ENCODE measurements around the gene OSR1. TPM values are rescaled to one million over a fixed set of nuclear protein-coding genes. Genes with fewer than 3 reads are reported as not detected.

OSR1 gene
- total RNA-seq, 2 donors from 2014 or later, result 12.5 to 55.7 TPM

DNA sequence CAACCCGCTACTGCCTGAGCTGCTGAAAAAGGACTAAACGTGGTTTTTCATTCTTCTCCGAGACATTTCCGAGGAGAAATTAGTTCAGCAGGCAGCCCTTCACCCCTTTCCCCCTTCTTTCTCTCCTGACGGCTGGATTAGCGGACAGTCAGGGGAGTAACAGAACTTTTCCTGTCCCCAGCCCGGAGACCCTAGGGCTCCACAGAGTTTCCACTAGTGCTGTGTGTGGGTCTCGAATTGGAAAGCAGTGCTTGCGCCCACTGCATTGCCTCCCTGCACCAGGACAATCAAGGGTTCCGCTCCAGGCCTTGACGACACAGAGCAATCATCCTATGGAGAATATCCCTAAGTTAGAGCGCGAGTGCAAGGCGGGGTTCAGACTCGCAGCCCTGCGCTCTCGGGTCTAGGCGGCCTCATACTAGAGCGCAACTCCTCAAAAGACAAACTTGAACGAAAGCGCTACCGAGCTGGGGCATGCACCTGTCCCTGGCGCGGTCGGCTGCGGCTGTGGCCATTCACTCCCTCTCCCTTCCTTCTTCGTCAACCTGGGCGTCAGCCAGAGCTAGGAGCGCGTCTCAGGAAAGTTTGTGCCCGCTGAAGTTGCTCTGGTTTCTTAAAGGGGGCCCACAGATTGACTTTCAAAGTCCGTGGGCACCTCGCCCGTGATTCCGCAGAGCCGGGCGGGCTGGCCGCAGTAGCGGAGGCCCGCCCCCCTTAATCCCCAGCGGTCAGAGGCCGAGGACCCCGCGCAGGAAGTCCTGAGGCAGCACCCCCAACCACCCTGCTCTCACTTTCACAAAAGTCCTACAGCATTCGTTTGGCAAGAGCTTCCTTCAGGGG lies 801 bp downstream of the OSR1 start:
- no peaks in the 10 kb centered on the region for H3K9me3 ChIP-seq
- H3K4me1 ChIP-seq, result peaks cover 0 to 47% of the 10 kb centered on the region in 2 donors
- peak overlapping the region; percentile 87 to 97 for H3K27ac ChIP-seq
- H3K27me3 ChIP-seq, result no peaks in the 10 kb centered on the region
- peak overlapping the region; percentile 62 to 79 for H3K4me3 ChIP-seq
- TF ChIP-seq, protein P1, sequence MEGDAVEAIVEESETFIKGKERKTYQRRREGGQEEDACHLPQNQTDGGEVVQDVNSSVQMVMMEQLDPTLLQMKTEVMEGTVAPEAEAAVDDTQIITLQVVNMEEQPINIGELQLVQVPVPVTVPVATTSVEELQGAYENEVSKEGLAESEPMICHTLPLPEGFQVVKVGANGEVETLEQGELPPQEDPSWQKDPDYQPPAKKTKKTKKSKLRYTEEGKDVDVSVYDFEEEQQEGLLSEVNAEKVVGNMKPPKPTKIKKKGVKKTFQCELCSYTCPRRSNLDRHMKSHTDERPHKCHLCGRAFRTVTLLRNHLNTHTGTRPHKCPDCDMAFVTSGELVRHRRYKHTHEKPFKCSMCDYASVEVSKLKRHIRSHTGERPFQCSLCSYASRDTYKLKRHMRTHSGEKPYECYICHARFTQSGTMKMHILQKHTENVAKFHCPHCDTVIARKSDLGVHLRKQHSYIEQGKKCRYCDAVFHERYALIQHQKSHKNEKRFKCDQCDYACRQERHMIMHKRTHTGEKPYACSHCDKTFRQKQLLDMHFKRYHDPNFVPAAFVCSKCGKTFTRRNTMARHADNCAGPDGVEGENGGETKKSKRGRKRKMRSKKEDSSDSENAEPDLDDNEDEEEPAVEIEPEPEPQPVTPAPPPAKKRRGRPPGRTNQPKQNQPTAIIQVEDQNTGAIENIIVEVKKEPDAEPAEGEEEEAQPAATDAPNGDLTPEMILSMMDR (IDR thresholded peaks at IDR 0.05), result no peak
- DNase-seq (ENCODE audit: low spot score), result peak; percentile 58
- peaks cover 8% of the 10 kb centered on the region for H3K36me3 ChIP-seq

GRCh38 chr2:19356545-19357401 lies 1.6 kb downstream of the OSR1 start:
- Histone ChIP-seq H3K27ac (peak overlapping the region; percentile 87 to 97), H3K9me3 (no peaks in the 10 kb centered on the region), H3K4me3 (peak overlapping the region; percentile 62 to 79), H3K27me3 (no peaks in the 10 kb centered on the region), H3K36me3 (peaks cover 15% of the 10 kb centered on the region), H3K4me1 (peaks cover 0 to 55% of the 10 kb centered on the region in 2 donors)
- TF ChIP-seq, protein P1 (IDR thresholded peaks at IDR 0.05), result no peak
- DNase-seq (ENCODE audit: low spot score), result no peak

- H3K27ac ChIP-seq, result peak overlapping the region; percentile 87 to 97
- no peaks in the 10 kb centered on the region for H3K27me3 ChIP-seq
- TF ChIP-seq, protein P1 (IDR thresholded peaks at IDR 0.05), result no peak
- no peaks in the 10 kb centered on the region for H3K9me3 ChIP-seq
- no peak for DNase-seq (ENCODE audit: low spot score)
- H3K4me3 ChIP-seq, result peak overlapping the region; percentile 62 to 79
- peaks cover 0 to 59% of the 10 kb centered on the region in 2 donors for H3K4me1 ChIP-seq
- H3K36me3 ChIP-seq, result peaks cover 22% of the 10 kb centered on the region
Observed at GRCh38 chr2:19355931-19356544, 2.4 kb downstream of the OSR1 start.

- Histone ChIP-seq H3K9me3 (no peaks in the 10 kb centered on the region), H3K27ac (peak overlapping the region; percentile 87 to 97), H3K27me3 (no peaks in the 10 kb centered on the region), H3K4me1 (peaks cover 0 to 60% of the 10 kb centered on the region in 2 donors), H3K4me3 (peak overlapping the region; percentile 62 to 79), H3K36me3 (peaks cover 28% of the 10 kb centered on the region)
- TF ChIP-seq, protein P1 (IDR thresholded peaks at IDR 0.05), result no peak
- DNase-seq (ENCODE audit: low spot score), result no peak
Observed at GRCh38 chr2:19355416-19355821, 3.0 kb downstream of the OSR1 start.

- Histone ChIP-seq H3K27ac (peak overlapping the region; percentile 87 to 97), H3K9me3 (no peaks in the 10 kb centered on the region), H3K36me3 (peaks cover 32% of the 10 kb centered on the region), H3K4me1 (peaks cover 0 to 65% of the 10 kb centered on the region in 2 donors), H3K27me3 (no peaks in the 10 kb centered on the region), H3K4me3 (peak overlapping the region; percentile 62 to 79)
- TF ChIP-seq, protein P1 (IDR thresholded peaks at IDR 0.05), result no peak
- DNase-seq (ENCODE audit: low spot score), result no peak
Observed at GRCh38 chr2:19355014-19355405, 3.4 kb downstream of the OSR1 start.
